H9 (cell line): ENCODE results near the gene MANF. TPM values are rescaled to one million over a fixed set of nuclear protein-coding genes. Genes with fewer than 3 reads are reported as not detected.

Source experiments
- DNase-seq: peaks from one replicate; pipeline ENCODE4 v3.0.0-alpha.2; 2017
- H2AFZ ChIP-seq: one replicate; pipeline ENCODE4 v1.6.1; 2013; ENCODE audit warnings: mild to moderate bottlenecking, low read length, control low read depth, moderate library complexity
- H2AK5ac ChIP-seq: 2 replicates; pipeline ENCODE4 v1.6.1; 2013; ENCODE audit warnings: low read length, control low read depth, mixed read lengths; ENCODE audit not compliant: insufficient read length
- H2BK120ac ChIP-seq: one replicate; pipeline ENCODE4 v1.6.1; 2013; ENCODE audit warnings: low read depth, mild to moderate bottlenecking, low read length, control low read depth, inconsistent platforms; ENCODE audit not compliant: poor library complexity, severe bottlenecking
- H2BK12ac ChIP-seq: 2 replicates; pipeline ENCODE4 v1.6.1; 2013; ENCODE audit warnings: low read length, control low read depth, mixed read lengths, low read depth; ENCODE audit not compliant: insufficient read length
- H2BK15ac ChIP-seq: 2 replicates; pipeline ENCODE4 v1.6.1; 2013; ENCODE audit warnings: low read depth, low read length, control low read depth
- H2BK20ac ChIP-seq: one replicate; pipeline ENCODE4 v1.6.1; 2013; ENCODE audit warnings: low read depth, mild to moderate bottlenecking, low read length, control low read depth, inconsistent platforms; ENCODE audit not compliant: poor library complexity, severe bottlenecking
- H2BK5ac ChIP-seq: 2 replicates; pipeline ENCODE4 v1.6.1; 2013; ENCODE audit warnings: low read length, control low read depth, mixed read lengths; ENCODE audit not compliant: insufficient read length
- H3K14ac ChIP-seq: 2 replicates; pipeline ENCODE4 v1.6.1; 2013; ENCODE audit warnings: low read length, control low read depth; ENCODE audit not compliant: insufficient read depth
- H3K18ac ChIP-seq: 2 replicates; pipeline ENCODE4 v1.6.1; 2013; ENCODE audit warnings: low read depth, mild to moderate bottlenecking, mixed read lengths, low read length, control low read depth; ENCODE audit not compliant: insufficient read length
- H3K23ac ChIP-seq: 2 replicates; pipeline ENCODE4 v1.6.1; 2013; ENCODE audit warnings: low read length, control low read depth, mixed read lengths, low read depth; ENCODE audit not compliant: insufficient read length
- H3K23me2 ChIP-seq: 2 replicates; pipeline ENCODE4 v1.6.1; 2013; ENCODE audit warnings: low read depth, mild to moderate bottlenecking, mixed read lengths, low read length, control low read depth; ENCODE audit not compliant: insufficient read length, poor library complexity, severe bottlenecking
- H3K27ac ChIP-seq: 2 replicates; pipeline ENCODE4 v1.5.1; 2013; ENCODE audit warnings: low read length, control low read depth, mixed read lengths, low read depth; ENCODE audit not compliant: insufficient read length
- H3K27me3 ChIP-seq: 2 replicates; pipeline ENCODE4 v1.6.1; 2013; ENCODE audit warnings: low read length, control low read depth, inconsistent platforms; ENCODE audit not compliant: insufficient read depth
- H3K4ac ChIP-seq: 2 replicates; pipeline ENCODE4 v1.6.1; 2013; ENCODE audit warnings: low read depth, mild to moderate bottlenecking, control low read depth, inconsistent platforms, low read length, moderate library complexity
- H3K4me1 ChIP-seq: 2 replicates; pipeline ENCODE4 v1.6.1; 2013; ENCODE audit warnings: low read length, control low read depth, inconsistent platforms; ENCODE audit not compliant: insufficient read depth
- H3K4me2 ChIP-seq: 2 replicates; pipeline ENCODE4 v1.6.1; 2013; ENCODE audit warnings: low read length, control low read depth, mixed read lengths; ENCODE audit not compliant: insufficient read length, insufficient read depth
- H3K56ac ChIP-seq: 2 replicates; pipeline ENCODE4 v1.6.1; 2013; ENCODE audit warnings: low read depth, mild to moderate bottlenecking, mixed read lengths, low read length, control low read depth; ENCODE audit not compliant: insufficient read length
- H3K79me1 ChIP-seq: 2 replicates; pipeline ENCODE4 v1.6.1; 2013; ENCODE audit warnings: low read depth, mild to moderate bottlenecking, moderate library complexity, low read length, control low read depth, inconsistent platforms; ENCODE audit not compliant: insufficient read depth, poor library complexity, severe bottlenecking
- H3K79me2 ChIP-seq: 2 replicates; pipeline ENCODE4 v1.6.1; 2013; ENCODE audit warnings: low read length, control low read depth, inconsistent platforms; ENCODE audit not compliant: insufficient read depth
- H3K9ac ChIP-seq: 2 replicates; pipeline ENCODE4 v1.6.1; 2013; ENCODE audit warnings: low read length, control low read depth, mixed read lengths; ENCODE audit not compliant: insufficient read length; ENCODE audit errors: extremely low read depth
- H3K9me3 ChIP-seq: one replicate; pipeline ENCODE4 v1.6.1; 2013; ENCODE audit warnings: low read depth, low read length, inconsistent platforms; ENCODE audit not compliant: control insufficient read depth
- H3T11ph ChIP-seq: one replicate; pipeline ENCODE4 v1.6.1; 2013; ENCODE audit warnings: mild to moderate bottlenecking, low read length, control low read depth, inconsistent platforms
- H4K20me1 ChIP-seq: one replicate; pipeline ENCODE4 v1.6.1; 2013; ENCODE audit not compliant: control insufficient read depth, insufficient read length, insufficient read depth
- H4K5ac ChIP-seq: 2 replicates; pipeline ENCODE4 v1.6.1; 2013; ENCODE audit warnings: low read depth, mild to moderate bottlenecking, mixed read lengths, low read length, control low read depth; ENCODE audit not compliant: insufficient read length
- H4K8ac ChIP-seq: replicated peaks from 2 replicates; pipeline ENCODE4 v1.6.1; 2013; ENCODE audit warnings: low read length, control low read depth, mixed read lengths, low read depth; ENCODE audit not compliant: insufficient read length
- H4K91ac ChIP-seq: 2 replicates; pipeline ENCODE4 v1.6.1; 2013; ENCODE audit warnings: low read depth, mild to moderate bottlenecking, moderate library complexity, mixed read lengths, low read length, control low read depth; ENCODE audit not compliant: insufficient read length
- H3K27ac Mint-ChIP-seq, 3 experiments: 2 replicates in 2 of 3; 3 replicates in 1 of 3; pipeline ENCODE4 v1.8.0; 2020 to 2021; ENCODE audit warnings: mixed read lengths in 3 of 3, mild to moderate bottlenecking in 1 of 3, moderate library complexity in 1 of 3
- H3K27me3 Mint-ChIP-seq: 2 replicates; pipeline ENCODE4 v1.8.0; 2021; ENCODE audit warnings: low read depth, mild to moderate bottlenecking, moderate library complexity, mixed read lengths
- H3K36me3 Mint-ChIP-seq, 3 experiments: 2 replicates in 2 of 3; 3 replicates in 1 of 3; pipeline ENCODE4 v1.8.0; 2020 to 2021; ENCODE audit warnings: low read depth in 3 of 3, mixed read lengths in 3 of 3; ENCODE audit not compliant: insufficient read depth in 1 of 3
- H3K4me1 Mint-ChIP-seq, 2 experiments: 2 replicates each; pipeline ENCODE4 v1.8.0; 2020; ENCODE audit warnings: mixed read lengths in 2 of 2
- H3K4me3 Mint-ChIP-seq, 2 experiments: 2 replicates in 1 of 2; 3 replicates in 1 of 2; pipeline ENCODE4 v1.8.0; 2020 to 2021; ENCODE audit warnings: mild to moderate bottlenecking in 2 of 2, mixed read lengths in 2 of 2, moderate library complexity in 1 of 2
- H3K9me3 Mint-ChIP-seq, 2 experiments: 2 replicates in 1 of 2; 3 replicates in 1 of 2; pipeline ENCODE4 v1.8.0; 2020; ENCODE audit warnings: mild to moderate bottlenecking in 2 of 2, mixed read lengths in 2 of 2, moderate library complexity in 1 of 2
- CTCF ChIP-seq: fragments of 200-600 bp; sonication (generic); conservative IDR thresholded peaks from 3 replicates; pipeline ENCODE4 v1.8.0; 2021; ENCODE audit warnings: antibody characterized with exemption, mild to moderate bottlenecking
- WGBS: extraction: QIAGEN DNeasy Blood & Tissue Kit; methylation state at CpG from one replicate; pipeline ENCODE4 v1.1.7; 2013; ENCODE audit warnings: missing lambda C conversion rate, low lambda C conversion rate, mixed read lengths; ENCODE audit not compliant: insufficient read length; ENCODE audit errors: extremely low coverage; 5-methylcytosine and 5-hydroxymethylcytosine counted together
- total RNA-seq: library from RNA; stranded (reverse); gene quantifications from 2 replicates; pipeline ENCODE4 v1.2.1, GENCODE V29; 2021

The MANF gene
- total RNA-seq, 1 experiment from 2014 or later, result 148 TPM

GRCh38 chr3:51382947-51383578 lies 2.0 kb upstream of the MANF start:
- peaks cover 3% of the 10 kb centered on the region for H3K79me1 ChIP-seq
- Mint-ChIP-seq H3K27me3 (peaks cover 2% of the 10 kb centered on the region; the same call in 1 of the 2 replicates), H3K9me3 (no peaks in the 10 kb centered on the region), H3K4me3 (peak overlapping the region; percentile 95 to 98), H3K27ac (peak overlapping the region in 2 of 3 experiments; percentile 47 to 83; a peak in 3 of 7 replicates), H3K4me1 (peaks cover 29 to 35% of the 10 kb centered on the region in 2 experiments), H3K36me3 (peaks cover 15 to 28% (median 25%) of the 10 kb centered on the region in 3 experiments)
- no peak overlapping the region for H3K14ac ChIP-seq
- H2BK20ac ChIP-seq, result no peak overlapping the region
- no peak overlapping the region for H2BK5ac ChIP-seq
- no peak overlapping the region for H2AK5ac ChIP-seq
- peaks cover 11% of the 10 kb centered on the region for H3K79me2 ChIP-seq
- no peak for TF ChIP-seq CTCF
- H3K23me2 ChIP-seq, result peaks cover 16% of the 10 kb centered on the region
- no peak overlapping the region for H3K18ac ChIP-seq
- WGBS, result no CpG with 5 or more reads among the region's 3 CpGs
- H3K23ac ChIP-seq, result no peak overlapping the region
- no peak overlapping the region for H2AFZ ChIP-seq
- H3K9ac ChIP-seq, result no peak overlapping the region
- H4K8ac ChIP-seq, result no peak overlapping the region
- no peak overlapping the region for H3T11ph ChIP-seq
- no peak overlapping the region for H3K27ac ChIP-seq
- H3K4ac ChIP-seq, result no peak overlapping the region
- H4K20me1 ChIP-seq, result no peaks in the 10 kb centered on the region
- no peak overlapping the region for H4K5ac ChIP-seq
- H2BK12ac ChIP-seq, result no peak overlapping the region
- H4K91ac ChIP-seq, result no peak overlapping the region
- H3K4me1 ChIP-seq, result 0 out of 2 replicates have a peak, but pooled peaks cover 6% of the 10 kb centered on the region
- no peaks in the 10 kb centered on the region for H3K27me3 ChIP-seq
- peak overlapping the region; percentile 36 for H3K4me2 ChIP-seq
- no peaks in the 10 kb centered on the region for H3K9me3 ChIP-seq
- no peak for DNase-seq
- no peak overlapping the region for H2BK120ac ChIP-seq
- H2BK15ac ChIP-seq, result no peak overlapping the region
- no peak overlapping the region for H3K56ac ChIP-seq
